ENCODE measurements around the gene MATK.
"Not testable (repeated sequence)": the region's sequence is repeated elsewhere in the genome, so short reads cannot be mapped to it uniquely, and the experiment has no call there.

Gene MATK

DNA sequence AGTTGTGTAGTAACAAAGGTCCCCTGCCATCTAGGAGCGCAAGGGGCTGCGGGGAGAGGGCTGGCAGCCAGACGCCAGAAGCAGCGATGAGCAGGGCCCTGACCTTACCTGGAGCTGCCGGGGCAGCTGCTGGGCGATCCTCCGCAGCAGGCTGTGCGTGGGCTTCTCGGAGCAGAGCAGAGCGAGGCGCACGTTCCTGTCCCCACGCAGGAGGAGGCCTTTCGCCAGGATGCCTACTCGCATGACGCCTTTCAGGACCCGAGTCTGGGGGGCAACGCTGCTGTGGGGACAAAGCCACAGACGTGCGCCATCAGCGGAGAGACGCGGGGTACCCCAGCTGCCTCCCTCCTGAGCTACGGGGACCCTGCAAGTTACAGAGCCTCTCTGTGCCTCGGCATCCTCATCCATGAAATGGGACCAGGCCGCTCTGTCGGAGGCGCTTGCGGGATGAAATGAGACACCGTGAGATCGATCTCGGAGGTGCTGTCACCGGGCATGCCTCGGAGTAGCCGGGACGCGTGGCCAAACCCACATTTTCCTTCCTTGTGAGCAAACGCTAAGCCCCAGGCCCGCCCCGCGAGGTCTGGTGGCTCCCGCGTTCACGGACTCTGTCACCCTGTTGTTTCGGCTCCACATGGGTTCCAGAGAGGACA lies 30.5 kb upstream of the MATK start:
- no peak for DNase-seq (ENCODE audit: low read depth, low spot score)

GRCh38 chr19:3816148-3816547 lies 30.0 kb upstream of the MATK start:
- DNase-seq (ENCODE audit: low read depth, low spot score): not testable (repeated sequence)

- no peak for DNase-seq (ENCODE audit: low read depth, low spot score)
Observed at GRCh38 chr19:3814648-3815047, 28.5 kb upstream of the MATK start.

- no peak for DNase-seq (ENCODE audit: low read depth, low spot score)
Observed at GRCh38 chr19:3813473-3814392, 27.6 kb upstream of the MATK start.

DNA sequence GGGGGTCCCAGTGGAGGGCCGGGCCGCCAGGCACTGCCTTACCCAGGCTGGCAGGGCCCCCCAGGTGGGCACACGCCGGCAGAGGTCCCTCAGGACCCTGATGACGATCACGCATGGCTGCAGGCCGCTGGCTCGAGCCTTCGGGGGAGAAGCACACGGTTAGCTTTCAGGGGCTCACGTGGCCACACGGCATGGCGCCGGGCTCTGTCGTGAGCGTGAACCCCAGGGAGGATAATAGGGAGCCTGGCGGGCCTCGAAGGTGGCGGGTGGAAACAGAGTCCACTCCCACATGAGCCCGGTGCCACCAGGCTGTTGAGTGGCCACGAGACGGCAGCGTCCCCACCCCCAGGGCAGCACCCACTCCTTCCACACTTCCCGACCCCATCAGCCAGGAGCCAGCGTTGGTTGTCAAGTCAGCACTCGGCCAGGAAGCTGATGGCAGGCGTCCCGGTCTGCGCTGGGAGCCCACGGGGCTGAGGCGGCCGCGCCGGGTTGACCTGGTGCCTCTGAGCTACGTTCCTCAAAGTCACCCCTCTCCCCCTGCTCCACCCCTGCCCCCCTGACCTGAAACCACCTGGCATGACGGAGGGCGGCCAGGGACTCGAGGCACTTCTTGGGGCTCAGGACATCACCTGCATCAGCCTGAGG lies 24.7 kb upstream of the MATK start:
- DNase-seq (ENCODE audit: low read depth, low spot score): no peak

DNA sequence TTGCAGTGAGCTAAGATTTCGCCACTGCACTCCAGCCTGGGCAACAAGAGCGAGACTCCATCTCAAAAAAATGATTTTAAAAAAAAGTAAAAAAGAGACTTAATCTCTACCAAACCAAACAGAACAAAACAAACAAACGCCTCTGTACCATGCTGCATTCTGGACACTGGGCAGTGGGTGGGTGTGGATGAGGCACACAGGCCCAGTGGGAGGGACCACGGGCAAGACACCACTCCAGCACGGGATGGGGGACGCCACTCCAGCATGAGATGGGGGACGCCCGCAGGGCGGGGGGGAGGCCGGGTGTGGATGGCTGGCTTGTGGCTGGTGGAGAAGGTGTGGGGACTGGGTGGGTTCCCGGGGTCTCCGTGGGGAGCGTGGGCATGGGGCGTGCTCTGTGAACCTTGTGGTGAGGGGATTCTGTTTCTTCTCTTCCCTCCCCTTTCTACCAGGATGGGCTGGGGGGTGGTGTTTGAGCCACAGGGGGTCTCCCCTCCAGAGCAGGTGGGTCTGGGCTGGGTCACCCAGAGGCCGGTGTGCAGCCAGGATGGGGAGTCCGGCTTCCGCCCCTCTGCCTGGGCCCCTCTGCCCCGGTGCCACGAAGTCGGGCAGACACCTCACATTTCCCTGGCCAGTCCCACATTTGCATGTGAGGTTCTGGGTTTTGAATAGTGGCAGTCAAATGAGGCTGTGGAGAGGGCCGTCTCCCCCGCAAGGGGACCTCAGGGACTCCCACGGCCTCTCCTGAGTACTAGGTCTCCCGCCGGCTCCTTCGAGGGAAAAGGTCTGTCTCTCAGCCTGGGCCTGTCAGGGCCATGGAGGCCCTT lies 23.9 kb upstream of the MATK start:
- DNase-seq (ENCODE audit: low read depth, low spot score): no peak

DNA sequence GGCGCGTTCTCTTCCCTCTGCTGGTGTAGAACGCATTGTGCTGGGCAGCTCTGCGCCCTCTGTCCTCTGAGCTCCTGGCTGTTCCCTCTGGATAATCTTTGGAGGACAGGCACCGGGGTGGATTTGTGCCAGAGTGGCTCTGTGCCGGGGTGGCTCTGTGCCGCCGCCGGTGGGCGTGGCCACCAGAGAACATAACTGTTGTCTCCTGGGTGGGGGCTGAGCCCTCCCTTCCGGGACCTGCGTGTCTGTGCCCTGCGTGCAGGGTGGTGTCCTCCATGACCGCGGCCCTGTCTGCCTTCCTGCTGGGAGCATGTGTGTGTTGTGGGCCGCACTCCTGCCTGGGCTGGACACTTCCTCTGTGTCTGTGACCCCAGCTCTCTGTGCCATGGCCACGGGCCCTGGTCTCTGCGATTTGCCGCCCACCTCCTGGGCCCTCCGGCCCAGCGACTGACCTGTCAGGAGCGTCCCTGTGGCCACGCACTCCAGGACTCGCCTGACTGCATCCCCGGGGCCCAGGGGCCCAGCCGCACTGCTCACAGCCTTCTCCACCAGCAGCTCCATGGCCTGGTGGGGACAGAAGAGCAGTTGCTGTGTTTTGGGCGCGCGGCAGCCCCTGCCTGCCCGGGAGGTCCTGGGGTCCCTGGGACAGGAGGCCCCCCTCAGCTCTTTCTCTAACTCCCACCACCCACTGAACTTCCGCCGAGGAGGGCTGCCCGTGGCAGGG lies 22.4 kb upstream of the MATK start:
- no peak for DNase-seq (ENCODE audit: low read depth, low spot score)

- DNase-seq (ENCODE audit: low read depth, low spot score): no peak
Observed at GRCh38 chr19:3807574-3808354, 21.6 kb upstream of the MATK start.

GRCh38 chr19:3807131-3807480 lies 20.9 kb upstream of the MATK start:
- DNase-seq (ENCODE audit: low read depth, low spot score): no peak

- no peak for DNase-seq (ENCODE audit: low read depth, low spot score)
Observed at GRCh38 chr19:3805859-3806258, 19.7 kb upstream of the MATK start.

DNA sequence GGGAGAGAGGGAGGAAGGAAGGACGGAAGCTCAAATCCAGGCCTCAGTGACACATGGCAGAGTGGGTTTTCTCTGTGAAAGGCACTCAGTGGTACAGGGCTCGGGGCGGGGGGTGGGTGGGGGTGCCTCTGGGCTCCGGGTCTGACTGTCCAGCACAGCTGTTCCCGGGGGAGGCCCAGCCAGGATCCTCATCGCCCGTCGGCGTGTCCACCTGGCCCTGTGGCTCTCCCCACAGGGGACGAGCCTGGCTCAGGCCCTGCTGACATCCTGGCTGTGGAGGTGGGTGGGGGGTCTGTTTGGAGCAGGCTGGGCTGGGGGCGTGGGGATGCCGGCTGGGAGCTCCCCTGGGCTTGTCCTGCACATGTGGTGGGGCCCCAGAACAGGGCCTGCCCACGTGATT lies 18.2 kb upstream of the MATK start:
- DNase-seq (ENCODE audit: low read depth, low spot score): no peak

DNA sequence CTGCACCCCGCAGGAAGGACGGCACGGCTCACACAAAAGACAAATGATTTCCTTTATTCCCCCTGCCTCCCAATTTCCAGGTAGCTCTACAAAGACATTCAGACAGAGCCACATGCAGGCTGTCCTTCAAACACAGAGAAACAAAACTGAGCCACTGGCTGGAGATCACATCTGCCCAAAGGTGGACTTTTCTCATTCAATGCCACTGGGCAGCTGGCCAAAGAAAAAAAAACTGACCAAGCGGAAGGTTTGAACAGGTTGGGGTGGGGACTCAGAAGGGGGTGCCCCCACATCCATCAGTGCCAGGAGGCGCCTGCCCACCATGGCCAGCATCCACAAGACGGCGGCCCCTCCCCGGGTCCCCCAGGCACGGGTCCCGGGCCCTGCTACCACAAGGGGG lies 17.8 kb upstream of the MATK start:
- DNase-seq (ENCODE audit: low read depth, low spot score): no peak

DNA sequence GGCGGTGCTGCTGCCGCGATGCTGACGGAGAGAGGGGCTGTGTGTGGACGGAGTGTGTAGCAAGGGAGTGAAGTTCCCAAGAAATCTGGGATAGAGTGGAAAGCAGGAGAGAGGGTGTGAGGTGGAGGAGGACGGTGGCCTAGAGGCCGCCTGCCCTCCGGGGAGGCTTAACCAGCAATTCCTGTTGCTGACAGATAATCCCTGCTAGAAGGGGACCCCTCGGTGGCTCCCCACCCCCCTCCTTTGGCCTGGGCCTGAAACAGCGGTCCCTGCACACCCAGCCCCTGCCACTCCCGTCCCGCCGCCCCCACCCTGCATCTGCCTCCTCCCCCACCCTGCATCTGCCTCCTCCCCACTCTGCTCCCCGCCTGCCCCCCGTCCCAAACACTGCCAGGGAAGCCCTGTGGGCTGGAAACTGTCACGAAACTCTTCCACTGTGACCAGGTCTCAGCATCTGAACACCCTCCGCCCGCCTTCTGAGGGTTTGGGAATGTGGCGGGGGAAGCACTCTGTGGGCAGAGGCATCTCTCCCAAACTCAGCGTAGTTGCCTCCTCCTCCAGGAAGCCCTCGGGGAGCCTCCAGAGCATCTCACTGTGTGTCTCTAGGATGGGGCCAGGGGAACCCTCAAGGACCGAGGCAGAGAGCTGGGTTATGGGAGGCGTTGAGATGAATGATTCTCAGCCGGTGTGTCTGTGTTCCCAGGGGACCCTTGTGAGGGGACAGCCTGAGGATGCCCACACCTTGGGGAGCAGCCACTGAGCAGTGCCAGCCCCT lies 17.1 kb upstream of the MATK start:
- DNase-seq (ENCODE audit: low read depth, low spot score): no peak

DNA sequence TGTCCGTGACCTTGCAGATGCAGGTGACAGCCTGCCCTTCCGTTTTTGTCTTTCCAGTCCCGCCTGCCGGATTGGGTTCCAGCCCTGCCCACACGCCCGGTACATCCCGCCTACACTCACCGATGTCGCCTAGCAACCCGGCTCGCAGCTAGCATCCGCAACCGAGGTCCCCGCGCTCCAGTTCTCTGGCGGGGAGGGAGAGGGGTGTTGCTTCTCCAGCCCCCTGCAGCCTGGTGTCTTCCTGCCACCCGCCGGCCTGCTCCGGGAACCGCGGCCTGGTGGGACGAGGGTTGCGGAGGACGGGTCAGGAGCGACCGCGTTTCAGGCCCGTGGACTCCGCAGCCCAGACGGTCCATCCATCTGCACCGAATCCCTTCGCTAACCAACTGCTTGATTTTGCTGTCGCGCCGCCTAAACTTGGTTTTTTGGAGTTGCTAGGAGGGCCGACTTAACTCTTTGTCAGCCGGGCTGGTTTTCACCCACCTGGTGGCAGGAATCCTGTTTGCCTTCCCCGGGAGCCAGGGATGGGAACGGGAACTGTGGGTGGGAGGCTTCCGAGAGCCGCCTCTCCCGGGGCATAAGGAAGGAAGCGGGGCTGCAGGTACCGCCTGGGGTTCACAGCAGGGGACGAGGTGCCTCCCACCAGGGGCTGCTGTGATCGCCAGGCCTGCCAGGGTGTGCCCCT lies 15.4 kb upstream of the MATK start:
- peak; percentile 56 for DNase-seq (ENCODE audit: low read depth, low spot score)

- no peak for DNase-seq (ENCODE audit: low read depth, low spot score)
Observed at GRCh38 chr19:3800996-3801395, 14.8 kb upstream of the MATK start.

- DNase-seq (ENCODE audit: low read depth, low spot score): no peak
Observed at GRCh38 chr19:3798137-3798536, 12.0 kb upstream of the MATK start.

DNA sequence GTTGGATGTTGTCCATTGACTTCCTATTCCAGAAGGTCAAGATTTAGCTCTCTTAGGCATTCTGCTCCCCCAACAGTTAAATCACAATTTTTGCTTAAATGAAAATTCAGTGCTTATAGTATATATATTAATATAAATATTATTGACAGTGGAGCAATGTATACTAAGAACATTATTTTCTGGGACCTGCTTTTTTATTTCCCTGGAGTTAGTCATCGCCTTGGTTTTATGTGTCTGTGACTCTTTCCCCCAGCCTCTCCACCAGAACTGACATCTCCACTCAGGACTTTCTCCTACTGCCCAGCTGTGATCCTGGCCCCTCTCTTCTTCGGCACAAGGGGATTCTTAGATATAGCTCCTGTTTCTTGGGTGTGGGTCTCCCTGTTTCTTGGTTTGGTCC lies 10.2 kb upstream of the MATK start:
- no peak for DNase-seq (ENCODE audit: low read depth, low spot score)

- DNase-seq (ENCODE audit: low read depth, low spot score): no peak
Observed at GRCh38 chr19:3793799-3794198, 7.6 kb upstream of the MATK start.

DNA sequence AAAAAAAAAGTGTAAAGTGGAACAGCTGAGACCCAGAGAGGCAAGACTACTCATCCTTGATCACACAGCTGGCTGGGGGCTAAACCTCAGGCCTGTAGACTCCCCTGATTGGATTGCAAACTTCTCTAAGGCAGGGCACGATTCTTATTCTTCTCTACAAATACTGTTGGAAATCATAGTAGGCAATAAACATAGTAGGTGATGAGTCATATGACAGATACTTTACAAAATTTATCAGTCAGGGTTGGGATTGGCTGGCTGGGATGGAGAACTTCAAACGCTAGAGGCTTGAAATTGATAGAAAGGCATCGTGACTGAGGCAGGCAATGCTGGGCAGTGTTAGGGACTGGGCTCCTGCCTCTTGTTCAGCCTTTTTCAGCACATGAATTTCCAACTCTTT lies 5.9 kb upstream of the MATK start:
- no peak for DNase-seq (ENCODE audit: low read depth, low spot score)
